Measurements from ENCODE around the gene TRAPPC10.
A peak's percentile ranks its signal among the peaks of the same experiment; 100 is the strongest.

TRAPPC10 gene

GRCh38 chr21:44005071-44005470 is 7.0 kb upstream of the TRAPPC10 start:
- DNase-seq (ENCODE audit: low read depth in 2 of 2) = no peak

DNA sequence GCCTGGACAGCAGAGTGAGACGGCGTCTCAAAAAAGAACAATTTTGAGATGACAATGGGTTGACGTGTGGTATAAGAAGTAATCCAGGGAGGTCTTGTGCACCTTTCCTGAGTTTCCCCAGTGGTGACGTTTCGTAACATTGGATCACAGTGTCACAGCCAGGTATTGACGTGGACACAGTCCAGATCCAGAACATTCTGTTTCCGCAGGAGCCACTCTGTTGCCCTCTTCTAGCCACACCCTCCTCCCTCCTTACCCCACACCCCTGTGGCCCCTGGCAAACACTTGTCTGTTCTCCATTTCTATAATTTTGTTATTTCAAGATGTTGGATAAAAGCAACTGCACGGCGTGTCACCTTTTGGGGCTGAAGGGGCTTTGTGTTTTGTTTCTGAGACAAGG is 6.5 kb upstream of the TRAPPC10 start:
- DNase-seq (ENCODE audit: low read depth in 2 of 2) = no peak

DNA sequence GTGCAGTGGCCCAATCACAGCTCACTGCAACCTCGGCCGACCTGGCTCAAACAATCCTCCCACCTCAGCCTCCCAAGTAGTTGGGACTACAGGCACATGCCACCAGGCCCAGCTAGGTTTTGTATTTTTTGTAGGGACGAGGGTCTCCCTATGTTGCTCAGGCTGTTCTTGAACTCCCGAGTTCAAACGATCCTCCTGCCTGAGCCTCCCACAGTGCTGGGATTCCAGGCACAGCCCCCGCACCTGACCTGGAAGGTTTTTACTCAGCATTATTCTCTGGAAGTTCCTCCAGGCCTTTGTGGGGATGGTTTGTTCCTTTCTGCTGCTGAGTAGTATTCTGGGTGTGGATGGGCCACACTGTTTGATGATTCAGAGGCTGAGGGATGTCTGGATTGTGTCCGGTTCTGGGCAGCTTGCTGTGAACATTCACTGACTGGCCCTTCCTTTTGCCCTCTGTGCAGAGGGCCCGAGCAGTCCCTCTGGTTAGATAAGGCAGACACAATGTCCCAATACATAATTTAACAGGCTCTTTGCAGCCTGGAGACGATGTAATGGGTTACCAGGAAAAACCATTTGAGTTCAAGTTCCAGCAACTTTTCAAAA is 6.0 kb upstream of the TRAPPC10 start:
- no peak for DNase-seq (ENCODE audit: low read depth in 2 of 2)

GRCh38 chr21:44006656-44007055 is 5.5 kb upstream of the TRAPPC10 start:
- no peak for DNase-seq (ENCODE audit: low read depth in 2 of 2)

DNA sequence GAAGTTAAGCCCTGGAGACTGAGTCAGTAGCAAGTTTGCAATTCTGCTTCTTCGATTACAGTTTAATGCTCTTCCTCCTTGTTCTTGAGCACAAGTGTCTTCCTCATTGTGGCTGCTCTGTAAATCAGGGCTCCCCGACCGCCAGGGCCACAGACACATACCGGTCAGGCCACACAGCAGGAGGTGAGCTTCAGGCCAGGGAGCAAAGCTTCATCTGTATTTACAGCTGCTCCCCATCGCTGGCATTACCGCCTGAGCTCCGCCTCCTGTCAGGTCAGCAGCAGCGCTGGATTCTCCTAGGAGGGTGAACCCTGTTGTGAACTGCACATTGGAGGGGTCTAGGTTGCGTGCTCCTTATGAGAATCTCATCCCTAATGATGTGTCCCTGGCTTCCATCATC is 1.7 kb upstream of the TRAPPC10 start:
- DNase-seq (ENCODE audit: low read depth in 2 of 2) = no peak

DNA sequence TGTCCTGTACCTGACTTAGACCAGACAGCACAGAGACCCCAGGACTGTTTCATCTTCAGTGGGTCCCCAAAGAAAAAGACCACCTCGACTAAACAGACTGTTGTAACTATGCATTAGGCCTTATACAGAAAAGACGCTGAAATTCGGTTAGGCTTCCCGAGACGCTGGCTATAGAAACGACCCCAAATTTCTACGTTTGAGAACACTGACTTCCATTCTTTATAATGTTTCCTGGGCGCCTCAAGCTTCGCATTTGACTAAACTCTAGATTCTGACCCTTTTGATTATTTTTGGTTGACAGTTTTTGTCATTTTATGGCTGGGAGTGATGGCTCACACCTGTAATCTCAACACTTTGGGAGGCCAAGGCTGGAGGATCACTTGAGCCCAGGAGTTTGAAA is 986 bp upstream of the TRAPPC10 start:
- no peak for DNase-seq (ENCODE audit: low read depth in 2 of 2)

DNA sequence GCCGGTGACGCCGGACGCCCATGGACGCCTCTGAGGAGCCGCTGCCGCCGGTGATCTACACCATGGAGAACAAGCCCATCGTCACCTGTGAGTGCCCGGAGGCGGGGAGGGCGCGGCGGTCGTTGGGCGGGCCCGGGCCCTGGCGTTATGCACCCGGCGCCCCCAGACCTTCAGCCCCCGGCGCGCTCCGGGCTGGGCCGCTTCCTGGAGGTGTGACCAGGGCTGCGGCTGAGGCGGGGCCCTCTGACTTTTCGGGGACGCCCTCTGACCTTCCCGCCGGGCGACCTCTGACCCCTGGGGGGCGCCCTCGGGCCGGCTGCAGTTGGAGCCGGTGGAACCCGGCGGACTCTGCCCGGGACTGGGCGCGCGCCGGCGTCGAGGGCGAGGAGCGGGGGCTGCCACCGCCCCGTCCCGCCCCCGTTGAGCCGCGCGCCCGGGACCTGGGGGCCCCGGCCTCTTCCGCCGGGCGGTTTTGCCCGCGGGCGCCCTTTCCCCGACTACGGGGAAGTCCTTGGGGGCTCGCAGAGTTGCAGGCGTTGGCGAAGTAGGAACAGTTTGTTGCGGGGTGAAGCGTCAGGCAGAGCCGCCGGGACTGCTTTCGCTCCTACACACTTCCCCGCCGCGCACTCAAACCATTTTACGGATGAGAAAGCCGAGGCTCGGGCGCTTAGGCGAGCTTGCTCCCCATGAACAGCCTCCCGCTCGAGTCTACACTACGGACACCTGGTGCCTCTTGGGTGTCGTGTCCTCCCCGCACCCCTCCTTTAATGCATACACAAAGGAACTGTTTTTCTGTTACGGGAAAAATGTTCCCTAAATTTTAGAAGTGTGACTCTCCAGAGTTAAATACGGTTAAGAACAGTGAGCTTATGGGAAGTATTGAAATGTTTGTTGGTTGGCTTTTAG is 618 bp downstream of the TRAPPC10 start:
- DNase-seq (ENCODE audit: low read depth in 2 of 2) = peak; percentile 67 to 82

DNA sequence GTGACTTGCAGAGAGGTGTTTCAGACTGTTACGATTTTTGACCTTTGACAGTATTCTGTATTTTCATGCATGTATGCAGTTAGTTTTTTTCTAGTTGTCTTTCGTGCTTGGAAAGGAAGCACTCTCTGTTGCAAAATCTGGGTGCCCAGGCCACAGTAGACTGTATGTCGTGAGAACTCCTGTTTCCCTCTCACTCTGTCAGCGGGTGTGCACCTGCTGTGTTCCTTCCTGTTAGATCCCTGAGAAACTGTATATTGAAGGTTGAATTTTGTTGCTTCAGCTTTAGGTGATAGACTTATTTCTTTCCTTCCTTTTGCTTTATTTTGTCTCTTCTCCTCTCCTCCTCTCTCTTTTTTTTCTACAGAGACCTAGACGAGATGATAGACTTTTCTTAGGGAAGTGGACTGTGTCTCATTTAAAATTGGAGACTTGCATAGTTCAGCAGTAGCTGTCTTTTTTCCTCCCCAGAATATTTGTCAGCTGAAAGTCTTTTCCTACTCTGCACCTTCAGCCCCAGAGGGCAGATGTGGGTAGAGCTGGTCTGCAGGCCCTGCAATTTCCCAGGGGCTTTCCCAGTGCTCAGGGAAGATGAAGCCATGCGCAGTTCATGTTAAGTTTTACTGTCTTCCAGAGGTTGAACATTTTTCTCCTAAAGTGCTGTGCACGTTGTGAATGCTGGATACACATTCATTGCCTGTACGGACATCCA is 1.4 kb downstream of the TRAPPC10 start:
- DNase-seq (ENCODE audit: low read depth in 2 of 2) = peak in 1 of 2 donors; percentile 18

GRCh38 chr21:44017601-44018000 is 5.5 kb downstream of the TRAPPC10 start:
- DNase-seq (ENCODE audit: low read depth in 2 of 2) = no peak

- DNase-seq (ENCODE audit: low read depth in 2 of 2) = no peak
Observed at GRCh38 chr21:44018127-44018526, 6.0 kb downstream of the TRAPPC10 start.

GRCh38 chr21:44018813-44019567 is 6.9 kb downstream of the TRAPPC10 start:
- no peak for DNase-seq (ENCODE audit: low read depth in 2 of 2)

DNA sequence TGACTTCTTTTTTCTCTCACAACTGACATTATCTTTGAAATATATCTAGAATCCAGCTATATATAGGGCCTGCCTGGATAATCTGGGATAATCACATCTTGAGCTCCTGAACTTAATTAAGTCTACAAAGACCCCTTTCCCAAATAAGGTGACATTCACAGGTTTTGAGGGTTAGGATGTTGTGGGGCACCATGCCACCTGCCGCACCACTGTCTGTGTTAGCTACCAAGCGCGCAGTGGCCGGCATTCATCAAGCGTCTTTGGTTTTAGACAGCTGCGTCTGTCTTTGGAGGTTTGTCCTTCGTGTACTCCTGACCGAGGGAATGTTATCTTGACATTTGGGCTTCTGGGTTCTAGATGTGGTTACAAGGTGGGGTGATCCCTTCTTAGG is 7.5 kb downstream of the TRAPPC10 start:
- DNase-seq (ENCODE audit: low read depth in 2 of 2) = no peak

DNA sequence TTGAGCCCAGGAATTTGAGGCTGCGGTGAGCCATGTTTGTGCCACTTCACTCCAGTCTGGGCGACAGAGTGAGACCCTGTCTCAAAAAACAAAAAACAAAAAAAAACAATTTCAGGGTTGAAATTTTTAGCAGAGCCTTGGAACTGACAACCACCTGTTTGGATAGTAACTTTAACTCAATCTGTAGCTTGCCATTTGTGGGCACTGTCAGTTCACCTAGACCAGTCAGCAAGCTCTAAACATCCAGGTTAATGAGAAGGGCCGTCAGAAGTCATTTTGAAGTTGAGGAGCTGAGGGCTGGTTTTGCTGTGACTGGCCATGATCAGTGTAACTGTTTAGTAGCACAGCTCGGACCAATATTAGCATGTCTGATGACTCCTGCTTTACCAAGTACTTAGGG is 8.4 kb downstream of the TRAPPC10 start:
- no peak for DNase-seq (ENCODE audit: low read depth in 2 of 2)

- DNase-seq (ENCODE audit: low read depth in 2 of 2) = no peak
Observed at GRCh38 chr21:44021064-44021463, 9.0 kb downstream of the TRAPPC10 start.

GRCh38 chr21:44024257-44024656 is 12.1 kb downstream of the TRAPPC10 start:
- DNase-seq (ENCODE audit: low read depth in 2 of 2) = no peak

DNA sequence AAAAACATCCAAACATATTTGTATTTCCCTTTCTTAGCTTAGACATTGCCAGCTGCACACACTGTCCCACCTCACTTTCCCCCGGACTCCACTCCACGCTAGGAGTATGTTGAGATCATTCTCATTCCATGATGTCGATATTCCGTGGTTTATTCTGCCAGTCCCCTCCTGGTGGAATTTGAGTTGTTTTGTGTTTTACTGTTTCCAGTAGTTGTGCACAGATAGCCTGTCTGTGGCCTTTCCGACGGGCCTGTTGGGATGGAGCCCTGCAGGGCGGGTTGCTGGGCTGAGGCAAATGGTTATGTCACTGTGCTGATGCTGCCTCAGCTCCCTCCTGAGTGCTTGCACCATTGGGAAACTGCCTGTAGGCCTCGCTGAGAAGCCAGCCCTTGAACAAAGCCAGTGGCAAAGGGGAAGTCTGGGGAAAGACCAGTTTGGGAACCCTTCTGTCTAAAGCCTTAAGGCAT is 12.8 kb downstream of the TRAPPC10 start:
- no peak for DNase-seq (ENCODE audit: low read depth in 2 of 2)

DNA sequence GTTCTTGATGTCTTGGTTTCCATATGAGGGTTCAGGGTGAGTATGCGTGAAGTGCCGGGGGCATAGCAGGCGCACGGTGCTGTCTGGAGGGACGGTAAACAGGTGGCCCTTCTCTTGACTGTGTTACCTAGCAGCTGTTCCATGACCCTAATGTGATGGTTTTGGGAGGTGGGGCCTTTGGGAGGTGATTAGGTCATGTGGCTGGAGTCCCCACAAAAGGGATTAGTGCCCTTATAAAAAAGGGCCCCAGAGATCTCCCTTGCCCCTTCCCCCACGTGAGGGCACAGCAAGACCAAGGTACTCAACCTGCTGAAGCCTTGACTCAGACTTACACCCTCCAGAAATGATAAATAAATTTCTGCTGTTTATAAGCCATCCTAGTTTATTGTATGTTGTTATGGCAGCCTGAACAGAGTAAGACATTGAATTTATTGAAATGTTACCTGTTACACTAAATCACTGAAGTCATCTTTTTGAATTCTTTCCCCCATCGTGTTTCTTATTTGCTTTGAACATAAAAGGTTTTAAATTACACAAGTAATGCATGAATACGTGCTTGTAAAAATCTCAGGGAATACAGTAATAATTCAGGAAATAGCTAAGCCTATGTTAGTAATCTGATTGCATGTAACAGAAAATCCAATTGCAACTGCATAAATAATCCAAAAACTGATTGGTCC is 15.6 kb downstream of the TRAPPC10 start:
- no peak for DNase-seq (ENCODE audit: low read depth in 2 of 2)

DNA sequence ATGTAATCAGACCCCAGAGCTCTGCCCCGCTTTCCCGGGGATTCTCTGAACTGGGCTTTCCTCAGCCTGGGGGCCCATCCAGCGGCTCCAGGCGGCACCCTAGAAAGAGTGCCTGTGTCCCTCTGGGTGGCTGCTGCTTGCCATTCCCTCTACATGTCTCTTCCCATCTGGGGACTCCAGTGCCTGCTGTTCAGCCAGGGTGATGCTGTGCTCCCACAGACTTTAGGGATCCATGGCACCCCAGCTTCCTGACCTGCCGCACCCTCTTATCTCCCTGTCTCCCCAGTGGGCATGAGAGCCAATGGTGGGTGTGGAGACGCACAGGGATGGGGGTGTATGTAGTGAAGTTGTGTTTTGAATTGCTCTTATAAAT is 16.2 kb downstream of the TRAPPC10 start:
- no peak for DNase-seq (ENCODE audit: low read depth in 2 of 2)

DNA sequence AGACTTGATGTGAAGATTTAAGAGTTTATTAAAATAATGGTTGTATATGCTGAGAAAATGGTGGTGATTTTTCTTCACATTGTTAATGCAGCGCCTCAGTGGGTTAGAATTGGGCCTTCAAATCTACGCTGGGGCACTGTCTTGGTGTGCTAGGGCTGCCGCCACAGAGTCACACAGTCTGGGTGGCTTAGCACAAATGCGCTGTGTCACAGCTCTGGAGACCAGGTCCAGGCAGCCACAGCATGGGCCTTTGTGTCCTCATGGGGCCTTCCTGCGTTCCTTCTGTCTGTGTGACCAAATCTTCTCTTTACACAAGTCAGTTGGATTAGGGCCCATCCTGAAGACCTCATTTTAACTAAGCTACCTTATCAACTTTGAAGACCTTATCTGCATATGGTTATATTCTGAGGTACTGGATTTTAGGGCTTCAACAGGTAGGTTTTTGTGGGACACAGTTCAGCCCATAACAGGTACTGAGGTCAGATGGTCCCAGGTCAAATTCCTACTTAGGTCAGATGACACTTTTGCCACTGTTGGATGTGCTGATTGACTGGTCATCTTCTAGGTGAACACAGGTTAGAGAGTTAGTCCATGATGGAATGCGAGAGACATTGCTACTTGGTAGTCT is 17.5 kb downstream of the TRAPPC10 start:
- DNase-seq (ENCODE audit: low read depth in 2 of 2) = no peak

DNA sequence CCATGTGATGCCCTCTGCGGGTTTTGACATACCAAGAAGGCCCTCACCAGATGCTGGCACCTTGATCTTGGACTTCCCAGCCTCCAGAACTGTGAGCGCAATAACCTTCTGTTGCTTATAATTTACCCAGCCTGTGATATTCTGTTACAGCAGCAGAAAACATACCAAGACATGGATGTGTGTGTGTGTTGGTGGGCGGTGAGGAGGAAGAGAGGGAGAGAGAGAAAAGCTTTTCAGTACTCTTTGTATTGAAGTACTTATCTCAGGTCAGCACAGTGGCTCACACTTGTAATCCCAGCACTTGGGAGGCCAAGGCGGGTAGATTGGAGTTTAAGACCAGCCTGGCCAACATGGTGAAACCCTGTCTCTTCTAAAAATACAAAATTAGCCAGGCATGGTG is 23.1 kb downstream of the TRAPPC10 start:
- no peak for DNase-seq (ENCODE audit: low read depth in 2 of 2)

- DNase-seq (ENCODE audit: low read depth in 2 of 2) = no peak
Observed at GRCh38 chr21:44038063-44038462, 26.0 kb downstream of the TRAPPC10 start.

Data from stimulated activated CD4-positive, alpha-beta T cell treated with anti-CD3 and anti-CD28 coated beads, Interleukin-1b, Interleukin-23, amount 100 ng/mL, for 4 hours (primary cell).